Loucy (cell line): ENCODE data around the gene RASGRP1.

ENCODE experiments used
- H2AFZ ChIP-seq: fragments of 200-600 bp; sonication (generic); 2 replicates; pipeline ENCODE4 v1.6.0; 2016; ENCODE audit warnings: antibody characterized with exemption, mild to moderate bottlenecking, low read length, moderate library complexity
- H3F3A ChIP-seq: fragments of 200-600 bp; 2 replicates; pipeline ENCODE4 v1.6.0; 2016; ENCODE audit warnings: antibody characterized with exemption, low read depth, mild to moderate bottlenecking
- H3K27me3 ChIP-seq: fragments of 200-600 bp; sonication (generic); 2 replicates; pipeline ENCODE4 v1.6.1; 2014; ENCODE audit warnings: low read length, mild to moderate bottlenecking; ENCODE audit not compliant: insufficient read depth, poor library complexity, severe bottlenecking
- H3K36me3 ChIP-seq: fragments of 200-600 bp; sonication (generic); 2 replicates; pipeline ENCODE4 v1.6.1; 2016; ENCODE audit warnings: low read length; ENCODE audit not compliant: insufficient read depth
- H3K4me1 ChIP-seq: fragments of 200-600 bp; sonication (generic); 2 replicates; pipeline ENCODE4 v1.5.1; 2014; ENCODE audit warnings: low read length, mild to moderate bottlenecking; ENCODE audit not compliant: insufficient read depth, poor library complexity, severe bottlenecking
- H3K4me2 ChIP-seq: fragments of 200-600 bp; sonication (generic); 2 replicates; pipeline ENCODE4 v1.6.0; 2014; ENCODE audit warnings: antibody characterized with exemption, low read length, low read depth, mild to moderate bottlenecking; ENCODE audit not compliant: poor library complexity, severe bottlenecking
- H3K4me3 ChIP-seq: fragments of 200-600 bp; sonication (generic); 2 replicates; pipeline ENCODE4 v1.5.1; 2014; ENCODE audit warnings: low read length, mild to moderate bottlenecking, mixed read lengths; ENCODE audit not compliant: poor library complexity, severe bottlenecking
- H3K79me2 ChIP-seq: fragments of 200-600 bp; sonication (generic); 2 replicates; pipeline ENCODE4 v1.6.1; 2014; ENCODE audit warnings: low read length; ENCODE audit not compliant: insufficient read depth
- H3K9ac ChIP-seq: fragments of 200-600 bp; sonication (generic); 2 replicates; pipeline ENCODE4 v1.6.0; 2014; ENCODE audit warnings: mild to moderate bottlenecking, low read depth, low read length, moderate library complexity; ENCODE audit not compliant: poor library complexity, severe bottlenecking
- H3K9me2 ChIP-seq: fragments of 200-600 bp; sonication (generic); replicated peaks from 2 replicates; pipeline ENCODE4 v1.6.1; 2016; ENCODE audit warnings: low read depth, low read length, mixed read lengths
- H3K9me3 ChIP-seq: fragments of 200-600 bp; sonication (generic); 2 replicates; pipeline ENCODE4 v1.6.1; 2014; ENCODE audit warnings: mild to moderate bottlenecking, antibody characterized with exemption, low read length, low read depth; ENCODE audit not compliant: insufficient read depth
- H4K20me1 ChIP-seq: fragments of 200-600 bp; sonication (generic); 2 replicates; pipeline ENCODE4 v1.6.0; 2014; ENCODE audit warnings: antibody characterized with exemption, low read length, mild to moderate bottlenecking; ENCODE audit not compliant: insufficient read depth, poor library complexity, severe bottlenecking
- EZH2phosphoT487 ChIP-seq: fragments of 200-600 bp; IDR thresholded peaks from 2 replicates; pipeline ENCODE4 v1.6.1; 2018; ENCODE audit warnings: antibody characterized with exemption, mild to moderate bottlenecking, moderate library complexity, borderline replicate concordance
- TF ChIP-seq, protein P1 (sequence below): fragments of 200-600 bp; sonication (generic); conservative IDR thresholded peaks from 2 replicates; pipeline ENCODE4 v1.5.1; 2014; ENCODE audit warnings: mild to moderate bottlenecking, antibody characterized with exemption, low read length

The RASGRP1 gene

DNA sequence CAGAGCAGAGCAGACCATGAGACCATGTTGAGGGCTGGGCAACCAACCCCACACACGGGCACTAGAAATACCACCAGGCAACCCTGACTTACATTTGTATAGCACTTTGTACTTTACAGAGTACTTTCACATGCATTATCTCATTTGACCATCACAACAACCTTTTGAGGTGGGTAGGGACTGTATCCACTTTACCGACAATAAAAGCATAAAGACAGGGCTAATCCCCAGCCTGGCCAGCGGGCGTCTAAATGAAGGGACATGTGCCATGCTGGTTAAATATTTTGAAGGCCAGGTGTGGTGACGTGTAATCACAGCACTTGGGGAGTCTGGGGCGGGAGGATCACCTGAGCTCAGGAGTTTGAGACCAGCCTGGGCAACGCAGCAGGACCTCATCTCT, 23.6 kb downstream of the RASGRP1 start:
- TF ChIP-seq EZH2phosphoT487 = no peak
- TF ChIP-seq, protein P1, sequence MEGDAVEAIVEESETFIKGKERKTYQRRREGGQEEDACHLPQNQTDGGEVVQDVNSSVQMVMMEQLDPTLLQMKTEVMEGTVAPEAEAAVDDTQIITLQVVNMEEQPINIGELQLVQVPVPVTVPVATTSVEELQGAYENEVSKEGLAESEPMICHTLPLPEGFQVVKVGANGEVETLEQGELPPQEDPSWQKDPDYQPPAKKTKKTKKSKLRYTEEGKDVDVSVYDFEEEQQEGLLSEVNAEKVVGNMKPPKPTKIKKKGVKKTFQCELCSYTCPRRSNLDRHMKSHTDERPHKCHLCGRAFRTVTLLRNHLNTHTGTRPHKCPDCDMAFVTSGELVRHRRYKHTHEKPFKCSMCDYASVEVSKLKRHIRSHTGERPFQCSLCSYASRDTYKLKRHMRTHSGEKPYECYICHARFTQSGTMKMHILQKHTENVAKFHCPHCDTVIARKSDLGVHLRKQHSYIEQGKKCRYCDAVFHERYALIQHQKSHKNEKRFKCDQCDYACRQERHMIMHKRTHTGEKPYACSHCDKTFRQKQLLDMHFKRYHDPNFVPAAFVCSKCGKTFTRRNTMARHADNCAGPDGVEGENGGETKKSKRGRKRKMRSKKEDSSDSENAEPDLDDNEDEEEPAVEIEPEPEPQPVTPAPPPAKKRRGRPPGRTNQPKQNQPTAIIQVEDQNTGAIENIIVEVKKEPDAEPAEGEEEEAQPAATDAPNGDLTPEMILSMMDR = no peak
- Histone ChIP-seq H2AFZ (no peak overlapping the region), H3F3A (no peaks in the 10 kb centered on the region), H3K27me3 (no peaks in the 10 kb centered on the region), H3K9me3 (no peaks in the 10 kb centered on the region), H3K9ac (no peak overlapping the region), H4K20me1 (no peaks in the 10 kb centered on the region), H3K79me2 (peaks cover 22% of the 10 kb centered on the region; the same call in 1 of the 2 replicates), H3K4me3 (no peak overlapping the region), H3K36me3 (no peaks in the 10 kb centered on the region), H3K9me2 (no peaks in the 10 kb centered on the region), H3K4me1 (peaks cover 7% of the 10 kb centered on the region), H3K4me2 (no peak overlapping the region)

DNA sequence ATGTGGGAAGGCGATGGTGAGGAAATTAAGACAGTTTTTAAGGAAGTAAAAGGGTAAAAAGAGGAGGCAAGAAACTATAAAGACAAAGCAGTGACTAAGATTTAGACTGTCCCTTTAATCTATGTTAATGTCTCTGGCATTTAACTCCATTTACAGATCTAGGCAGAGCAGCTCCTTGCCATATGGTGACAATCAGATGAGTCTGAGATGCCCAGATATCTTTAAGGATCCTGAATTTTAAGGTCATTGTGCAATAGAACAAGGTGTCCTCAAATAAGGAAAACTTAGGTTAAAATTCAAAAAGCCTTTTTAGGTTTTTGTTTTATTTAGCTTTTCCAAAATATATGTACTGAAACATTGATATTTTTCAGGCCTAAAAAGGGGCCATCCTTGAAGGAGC, 24.1 kb downstream of the RASGRP1 start:
- Histone ChIP-seq H3K4me3 (no peak overlapping the region), H3K79me2 (peaks cover 22% of the 10 kb centered on the region; the same call in 1 of the 2 replicates), H3K9me3 (no peaks in the 10 kb centered on the region), H4K20me1 (no peaks in the 10 kb centered on the region), H2AFZ (no peak overlapping the region), H3F3A (no peaks in the 10 kb centered on the region), H3K4me1 (peaks cover 7% of the 10 kb centered on the region), H3K27me3 (no peaks in the 10 kb centered on the region), H3K9me2 (no peaks in the 10 kb centered on the region), H3K9ac (no peak overlapping the region), H3K4me2 (no peak overlapping the region), H3K36me3 (peaks cover 3% of the 10 kb centered on the region; the same call in 1 of the 2 replicates)
- TF ChIP-seq EZH2phosphoT487 = no peak
- TF ChIP-seq, protein P1 = no peak

DNA sequence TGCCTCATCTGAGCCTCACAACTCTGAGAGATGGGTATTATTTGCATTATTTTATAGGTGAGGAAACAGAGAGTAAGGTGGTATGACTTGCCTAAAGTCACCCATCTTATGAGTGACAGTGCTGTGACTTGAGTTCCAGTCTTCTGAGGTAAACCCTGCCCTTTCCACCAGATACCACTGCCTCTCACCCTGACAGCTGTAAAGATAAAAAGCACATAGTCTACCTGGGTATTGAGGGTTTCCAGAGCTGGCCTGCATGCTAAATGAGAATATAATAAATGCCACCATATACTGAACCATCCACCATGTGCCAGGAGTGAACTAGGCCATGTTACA, 25.6 kb downstream of the RASGRP1 start:
- Histone ChIP-seq H3K4me1 (peaks cover 7% of the 10 kb centered on the region), H3K9me3 (no peaks in the 10 kb centered on the region), H3K4me2 (no peak overlapping the region), H3K27me3 (no peaks in the 10 kb centered on the region), H3F3A (no peaks in the 10 kb centered on the region), H3K9ac (no peak overlapping the region), H4K20me1 (no peaks in the 10 kb centered on the region), H2AFZ (no peak overlapping the region), H3K36me3 (peaks cover 5% of the 10 kb centered on the region; the same call in 1 of the 2 replicates), H3K9me2 (no peaks in the 10 kb centered on the region), H3K79me2 (peaks cover 22% of the 10 kb centered on the region; the same call in 1 of the 2 replicates), H3K4me3 (no peak overlapping the region)
- TF ChIP-seq, protein P1 = no peak
- TF ChIP-seq EZH2phosphoT487 = no peak
